IPS-15b (cell line): ENCODE results near the gene AMOTL2.

Source experiments
- H3K27me3 ChIP-seq: one replicate; pipeline ENCODE4 v1.6.1; 2013; ENCODE audit warnings: low read length; ENCODE audit not compliant: control insufficient read depth, insufficient read depth
- H3K36me3 ChIP-seq: one replicate; pipeline ENCODE4 v1.6.1; 2013; ENCODE audit warnings: low read length; ENCODE audit not compliant: control insufficient read depth, insufficient read depth
- H3K4me1 ChIP-seq: one replicate; pipeline ENCODE4 v1.6.1; 2013; ENCODE audit warnings: mild to moderate bottlenecking, low read length; ENCODE audit not compliant: control insufficient read depth, insufficient read depth
- H3K4me3 ChIP-seq: one replicate; pipeline ENCODE4 v1.5.1; 2013; ENCODE audit warnings: low read depth, low read length
- H3K9ac ChIP-seq: one replicate; pipeline ENCODE4 v1.6.1; 2013; ENCODE audit warnings: low read depth, mild to moderate bottlenecking, low read length
- H3K9me3 ChIP-seq: one replicate; pipeline ENCODE4 v1.6.1; 2013; ENCODE audit warnings: mild to moderate bottlenecking, low read length; ENCODE audit not compliant: control insufficient read depth, insufficient read depth

AMOTL2 gene

DNA sequence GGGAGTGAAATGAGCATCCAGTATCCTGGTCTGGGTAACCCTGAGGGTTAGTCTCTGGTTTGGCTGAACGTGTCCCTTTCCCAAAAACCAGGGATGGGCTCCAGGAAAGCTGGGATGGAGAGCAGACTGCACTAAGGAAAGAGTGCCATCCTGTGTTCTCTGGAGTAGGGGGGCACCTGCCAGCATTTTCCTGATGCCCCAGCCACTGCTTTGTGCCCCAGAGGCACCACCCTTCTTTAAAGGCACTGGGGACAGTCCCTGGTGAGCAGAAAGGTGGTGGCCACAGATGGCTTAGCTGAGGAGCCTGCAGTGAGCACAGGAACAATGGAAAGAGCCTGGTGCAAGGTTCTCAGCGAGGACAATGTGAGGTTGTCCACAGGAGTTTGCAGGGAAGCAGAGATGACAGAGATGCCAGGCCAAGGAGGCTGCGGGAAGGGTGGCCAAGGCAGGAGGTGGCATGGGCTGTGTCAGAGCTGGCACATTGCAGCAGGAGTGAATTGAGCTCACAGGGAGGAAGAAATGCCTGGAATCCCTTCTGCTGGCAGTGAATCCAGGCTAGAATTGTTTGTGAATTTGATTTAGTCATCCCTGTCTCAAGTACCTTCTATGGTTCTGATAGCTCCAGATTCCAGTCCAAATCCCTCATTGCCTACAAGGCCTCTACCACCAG, 39.9 kb downstream of the AMOTL2 start:
- no peak overlapping the region for H3K9ac ChIP-seq
- H3K4me1 ChIP-seq, result peaks cover 8% of the 10 kb centered on the region
- no peak overlapping the region for H3K4me3 ChIP-seq
- no peaks in the 10 kb centered on the region for H3K36me3 ChIP-seq
- no peaks in the 10 kb centered on the region for H3K27me3 ChIP-seq
- H3K9me3 ChIP-seq, result no peaks in the 10 kb centered on the region

DNA sequence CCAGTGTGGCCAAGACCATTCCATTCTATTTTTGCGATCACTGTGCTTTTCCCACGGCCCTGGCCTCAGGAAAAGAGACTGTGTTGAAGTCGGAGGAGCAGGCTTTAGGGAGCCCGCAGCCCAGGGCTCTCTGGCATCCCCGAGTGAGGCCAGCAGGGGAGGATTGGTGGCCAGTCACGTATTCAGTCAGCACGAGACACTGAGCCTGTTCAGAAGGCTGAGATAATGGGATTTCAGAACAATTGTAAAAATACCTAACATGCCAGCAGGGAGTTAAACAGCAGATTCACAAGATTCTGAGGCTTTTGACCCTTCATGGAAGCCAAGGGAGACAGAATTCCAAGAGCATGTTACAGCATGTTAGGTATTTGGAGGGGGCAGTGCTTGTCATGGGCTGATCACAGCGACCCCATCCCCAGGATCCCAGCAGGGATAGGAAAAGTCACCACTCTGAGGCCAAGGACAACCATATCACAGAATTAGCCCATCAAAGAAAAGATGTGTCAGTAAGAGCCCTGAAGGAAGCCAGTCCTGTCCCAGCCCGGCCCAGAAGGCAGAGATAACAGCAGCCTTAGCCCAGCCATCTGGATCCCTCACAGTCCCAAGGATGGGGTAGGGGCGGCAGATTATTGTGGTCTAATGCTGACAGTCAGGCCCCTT, 40.6 kb downstream of the AMOTL2 start:
- Histone ChIP-seq H3K4me1 (peaks cover 8% of the 10 kb centered on the region), H3K9ac (no peak overlapping the region), H3K4me3 (no peak overlapping the region), H3K36me3 (no peaks in the 10 kb centered on the region), H3K9me3 (no peaks in the 10 kb centered on the region), H3K27me3 (no peaks in the 10 kb centered on the region)

DNA sequence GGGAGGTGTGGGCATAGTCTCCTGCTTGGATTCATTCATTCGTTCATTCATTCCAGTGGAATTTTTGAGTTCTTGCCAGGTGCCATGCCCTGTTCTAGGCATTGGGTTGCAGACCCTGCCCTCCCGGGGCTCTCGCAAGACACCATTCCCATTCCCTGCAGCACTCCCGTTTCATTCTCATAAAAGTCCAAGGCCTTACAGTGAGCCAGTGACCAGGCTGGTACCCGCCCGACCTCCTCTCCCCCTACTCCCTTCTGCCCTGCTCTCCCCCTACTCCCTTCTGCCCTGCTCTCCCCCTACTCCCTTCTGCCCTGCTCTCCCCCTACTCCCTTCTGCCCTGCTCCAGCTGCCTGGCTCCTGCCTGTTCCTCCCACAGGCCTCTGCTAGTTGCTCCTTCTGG, 41.9 kb downstream of the AMOTL2 start:
- Histone ChIP-seq H3K4me1 (peaks cover 8% of the 10 kb centered on the region), H3K9ac (no peak overlapping the region), H3K4me3 (no peak overlapping the region), H3K36me3 (no peaks in the 10 kb centered on the region), H3K9me3 (no peaks in the 10 kb centered on the region), H3K27me3 (no peaks in the 10 kb centered on the region)

DNA sequence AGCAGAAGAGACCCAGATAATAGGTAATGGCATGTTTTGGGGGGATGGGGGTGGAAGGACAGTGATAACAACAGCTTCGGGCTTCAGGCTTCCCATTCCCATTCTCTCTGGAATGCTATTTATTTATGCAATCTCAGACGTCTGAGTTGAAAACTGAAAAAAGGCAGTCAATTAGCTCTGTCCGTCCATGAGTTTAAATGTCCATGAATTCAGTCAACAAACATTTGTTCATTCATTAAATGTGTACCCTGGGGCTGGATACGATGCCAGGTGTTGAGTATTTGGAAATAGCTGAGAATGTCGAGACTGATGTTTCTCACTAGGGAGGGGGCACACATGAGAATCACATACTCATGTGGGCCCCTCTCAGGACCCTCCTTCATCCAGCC, 42.4 kb downstream of the AMOTL2 start:
- H3K27me3 ChIP-seq, result no peaks in the 10 kb centered on the region
- H3K9me3 ChIP-seq, result no peaks in the 10 kb centered on the region
- peaks cover 13% of the 10 kb centered on the region for H3K4me1 ChIP-seq
- H3K9ac ChIP-seq, result no peak overlapping the region
- H3K36me3 ChIP-seq, result no peaks in the 10 kb centered on the region
- H3K4me3 ChIP-seq, result no peak overlapping the region

DNA sequence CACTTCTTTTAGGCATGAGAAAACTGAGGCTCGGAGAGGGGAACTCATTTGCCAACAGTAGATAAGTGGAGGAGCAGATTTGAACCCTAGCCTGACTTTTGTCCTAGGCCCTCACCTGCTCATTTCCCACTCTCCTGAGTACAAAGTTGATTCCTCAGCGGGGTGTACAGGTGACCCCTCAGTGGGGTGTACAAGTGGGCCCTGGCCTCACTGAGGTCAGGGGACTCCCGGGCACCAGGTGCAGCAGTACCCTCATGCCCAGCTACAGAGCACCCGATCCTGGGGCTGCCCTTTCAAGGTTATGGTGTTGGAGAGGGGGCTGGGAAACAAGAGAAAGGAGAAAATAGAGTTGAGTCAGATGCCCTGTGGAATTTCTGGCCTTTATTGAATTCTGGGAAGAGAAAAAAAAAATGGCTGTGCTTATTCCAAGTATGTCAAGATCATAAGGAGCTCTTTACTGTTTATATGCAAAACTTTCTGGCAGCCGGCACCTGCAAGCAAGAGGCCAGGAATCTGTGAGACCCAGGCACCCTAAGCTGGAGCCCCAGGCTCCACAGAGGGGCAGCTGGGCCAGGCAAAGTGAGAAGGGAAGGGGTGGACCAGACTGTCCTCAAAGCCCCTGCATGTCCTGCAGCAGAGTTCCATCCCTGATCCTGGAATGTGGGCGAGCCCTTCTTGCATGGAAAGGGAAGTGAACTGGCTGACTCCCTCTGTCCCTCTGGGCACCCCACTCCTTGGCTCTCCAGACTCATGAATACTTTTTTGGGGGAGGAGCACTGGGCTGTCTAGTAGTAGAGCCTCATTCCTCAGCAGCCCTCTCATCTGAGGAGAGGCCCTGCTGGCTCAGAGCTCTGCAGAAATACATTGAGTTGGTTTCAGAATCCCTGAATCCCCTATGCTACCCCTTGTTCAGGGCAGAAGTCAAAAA, 43.1 kb downstream of the AMOTL2 start:
- Histone ChIP-seq H3K36me3 (no peaks in the 10 kb centered on the region), H3K4me1 (peaks cover 13% of the 10 kb centered on the region), H3K9me3 (no peaks in the 10 kb centered on the region), H3K27me3 (no peaks in the 10 kb centered on the region), H3K4me3 (no peak overlapping the region), H3K9ac (no peak overlapping the region)

DNA sequence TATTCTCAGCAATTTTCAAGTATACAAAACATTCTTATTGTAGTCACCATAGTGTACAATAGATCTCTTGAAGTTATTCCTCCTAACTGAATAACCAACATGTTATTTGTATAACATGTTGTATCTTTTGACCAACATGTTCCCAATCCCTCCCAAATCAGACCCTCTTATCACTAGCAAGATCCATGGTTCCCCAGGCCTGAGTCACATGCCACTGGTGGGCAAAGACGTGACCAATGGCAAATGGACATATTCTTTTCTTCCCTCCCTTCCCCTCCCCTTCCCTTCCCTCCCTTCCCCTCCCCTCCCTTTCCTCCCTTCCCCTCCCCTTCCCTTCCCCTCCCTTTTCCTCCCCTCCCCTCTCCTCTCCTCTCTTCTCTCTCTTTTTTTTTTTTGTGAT, 45.4 kb downstream of the AMOTL2 start:
- Histone ChIP-seq H3K27me3 (peaks cover 2% of the 10 kb centered on the region), H3K4me1 (peaks cover 13% of the 10 kb centered on the region), H3K9me3 (no peaks in the 10 kb centered on the region)

DNA sequence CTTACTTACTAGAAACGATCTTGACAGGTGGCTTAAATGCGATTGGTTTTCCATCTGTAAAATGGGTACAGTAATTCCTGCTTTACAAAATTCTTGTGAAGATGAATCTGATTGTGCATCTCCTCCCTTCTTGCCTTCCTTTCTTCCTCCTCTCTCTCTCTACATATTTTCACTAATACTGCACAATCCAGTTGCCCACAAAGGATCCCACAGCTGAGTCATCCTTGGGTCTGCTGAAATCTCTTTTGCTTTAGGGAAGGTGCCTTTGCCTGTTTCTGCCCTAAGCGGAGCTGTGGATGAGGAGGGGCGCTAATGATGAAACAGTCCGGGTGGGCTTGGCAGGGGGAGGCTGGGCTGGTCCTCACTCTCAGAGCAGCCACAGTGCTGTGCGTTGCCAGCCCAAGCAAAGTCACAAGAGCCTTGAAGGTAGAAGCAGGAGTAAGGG, 46.1 kb downstream of the AMOTL2 start:
- Histone ChIP-seq H3K9me3 (no peaks in the 10 kb centered on the region), H3K4me3 (no peak overlapping the region), H3K27me3 (peaks cover 2% of the 10 kb centered on the region), H3K9ac (no peak overlapping the region), H3K36me3 (no peaks in the 10 kb centered on the region), H3K4me1 (peaks cover 13% of the 10 kb centered on the region)

More for the DNA sequence above, 45.4 kb downstream of the AMOTL2 start:
- Histone ChIP-seq H3K4me3 (no peak overlapping the region), H3K9ac (no peak overlapping the region), H3K36me3 (no peaks in the 10 kb centered on the region)

DNA sequence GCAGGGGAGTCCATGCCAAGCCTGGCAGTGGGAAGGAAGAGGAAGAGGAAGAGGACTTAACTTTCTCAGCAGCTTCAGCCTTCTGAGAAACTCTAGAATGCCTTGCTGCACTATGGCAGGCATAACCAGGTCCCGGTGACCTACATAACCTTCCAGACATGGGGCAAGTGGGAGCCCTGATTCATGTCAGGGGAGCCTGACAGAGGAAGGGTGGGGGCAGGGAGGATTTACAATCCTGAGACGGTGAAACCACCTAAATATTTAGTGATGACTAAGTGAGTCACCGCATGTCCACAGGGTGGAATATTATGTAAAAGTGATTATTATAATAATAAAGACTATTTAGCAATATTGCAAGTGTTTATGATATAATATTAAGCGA, 46.7 kb downstream of the AMOTL2 start:
- H3K4me3 ChIP-seq, result no peak overlapping the region
- no peaks in the 10 kb centered on the region for H3K9me3 ChIP-seq
- no peaks in the 10 kb centered on the region for H3K36me3 ChIP-seq
- H3K27me3 ChIP-seq, result peaks cover 2% of the 10 kb centered on the region
- no peak overlapping the region for H3K9ac ChIP-seq
- peaks cover 13% of the 10 kb centered on the region for H3K4me1 ChIP-seq

DNA sequence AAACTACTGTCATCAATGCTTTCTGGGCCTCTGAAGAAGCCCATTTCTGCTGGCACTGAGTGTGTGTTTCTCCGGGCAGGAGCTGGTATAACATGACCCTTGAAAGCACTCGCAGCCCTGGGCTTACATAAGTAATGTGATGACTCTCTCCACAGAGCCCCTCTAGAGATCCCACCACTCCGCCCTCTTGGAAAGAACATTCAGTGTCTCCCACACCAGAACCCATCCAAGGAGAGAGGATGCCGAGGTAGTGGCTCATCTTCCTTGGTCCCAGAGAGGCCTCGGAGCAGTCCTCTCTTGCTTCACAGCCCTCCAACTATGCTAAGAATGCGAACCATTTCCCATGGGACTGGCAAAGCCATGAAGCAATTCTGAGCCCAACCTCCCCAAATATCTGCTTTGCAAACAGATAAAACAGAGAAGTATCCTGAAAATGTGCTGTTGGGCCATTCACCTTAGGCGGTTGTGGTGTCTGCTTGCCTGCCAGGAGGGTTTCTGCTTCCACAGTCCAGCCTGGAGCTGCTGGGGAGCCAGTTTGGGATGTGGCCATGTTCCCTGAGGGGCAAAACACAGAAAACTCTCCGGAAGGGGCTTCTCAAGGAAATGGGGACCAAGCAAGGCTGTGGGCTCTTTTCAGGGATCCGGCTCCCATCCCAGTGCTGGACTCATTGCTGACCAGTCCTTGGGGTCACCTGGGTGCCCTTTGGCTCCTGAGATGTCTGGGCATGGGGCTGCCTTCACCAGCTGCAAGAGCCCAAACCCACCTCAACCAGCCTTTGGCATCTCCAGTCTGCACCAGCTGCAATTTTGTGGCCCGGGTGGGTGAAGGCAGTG, 47.3 kb downstream of the AMOTL2 start:
- Histone ChIP-seq H3K4me1 (peaks cover 13% of the 10 kb centered on the region), H3K36me3 (no peaks in the 10 kb centered on the region), H3K27me3 (peaks cover 2% of the 10 kb centered on the region), H3K4me3 (no peak overlapping the region), H3K9me3 (no peaks in the 10 kb centered on the region), H3K9ac (no peak overlapping the region)

DNA sequence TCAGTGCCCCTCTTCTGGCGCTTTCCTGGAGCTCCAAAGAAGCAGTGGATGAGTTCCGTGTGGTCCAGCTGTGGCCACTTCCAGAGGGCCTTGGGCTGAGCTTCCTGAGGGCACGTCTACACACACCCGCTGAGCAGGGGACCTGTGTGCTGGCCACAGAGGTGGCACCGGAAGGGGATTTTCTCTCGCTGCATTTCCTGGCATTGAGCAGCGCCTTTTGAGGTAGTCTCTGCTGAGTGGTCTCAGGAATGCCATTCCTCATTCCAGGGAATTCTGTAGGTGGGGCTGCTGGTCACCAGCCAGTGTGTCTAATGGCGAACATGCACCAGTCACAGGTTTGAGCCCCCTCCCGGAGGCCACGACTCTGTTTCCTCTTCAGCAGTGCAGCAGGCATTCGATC, 48.1 kb downstream of the AMOTL2 start:
- Histone ChIP-seq H3K4me1 (peaks cover 5% of the 10 kb centered on the region), H3K36me3 (no peaks in the 10 kb centered on the region), H3K4me3 (no peak overlapping the region), H3K9ac (no peak overlapping the region), H3K9me3 (no peaks in the 10 kb centered on the region), H3K27me3 (peaks cover 2% of the 10 kb centered on the region)

DNA sequence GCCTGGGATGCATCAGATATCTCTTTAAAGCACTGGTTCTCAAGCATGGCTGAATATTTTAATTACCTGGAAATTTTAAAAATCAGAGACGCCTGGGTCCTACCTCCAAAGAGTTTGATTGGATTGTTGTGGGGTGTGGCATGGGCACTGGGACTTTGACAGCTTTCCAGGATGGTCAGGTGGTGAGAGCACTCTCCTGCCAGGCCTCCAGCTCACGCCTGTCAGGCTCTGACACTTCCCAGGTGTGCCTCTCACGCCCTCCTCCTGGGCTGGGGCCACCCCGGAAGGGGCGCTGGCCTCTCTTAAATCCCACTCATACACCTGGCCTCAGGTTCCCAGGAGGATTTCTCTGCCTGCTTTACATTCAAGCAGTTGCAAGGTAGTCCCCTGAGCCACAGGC, 48.5 kb downstream of the AMOTL2 start:
- Histone ChIP-seq H3K4me3 (no peak overlapping the region), H3K9ac (no peak overlapping the region), H3K27me3 (peaks cover 2% of the 10 kb centered on the region), H3K4me1 (peaks cover 5% of the 10 kb centered on the region), H3K9me3 (no peaks in the 10 kb centered on the region), H3K36me3 (no peaks in the 10 kb centered on the region)
